Activated naive CD4-positive, alpha-beta T cell treated with Interleukin-2 at 50 U/mL for 16 hours (primary cell): Measurements from ENCODE around the gene PMP22.

Experiments used
- DNase-seq: peaks from one replicate; pipeline ENCODE4 v3.0.0-alpha.2; 2020

Gene PMP22

GRCh38 chr17:15273141-15273793, 8.1 kb upstream of the PMP22 start:
- DNase-seq, result no peak

- no peak for DNase-seq
Observed at GRCh38 chr17:15271741-15272140, 6.6 kb upstream of the PMP22 start.

- no peak for DNase-seq
Observed at GRCh38 chr17:15270628-15271381, 5.7 kb upstream of the PMP22 start.

- no peak for DNase-seq
Observed at GRCh38 chr17:15269780-15270089, 4.6 kb upstream of the PMP22 start.

- no peak for DNase-seq
Observed at GRCh38 chr17:15269087-15269779, 4.1 kb upstream of the PMP22 start.

- DNase-seq, result no peak
Observed at GRCh38 chr17:15268461-15268860, 3.3 kb upstream of the PMP22 start.

- DNase-seq, result no peak
Observed at GRCh38 chr17:15267996-15268395, 2.9 kb upstream of the PMP22 start.

- no peak for DNase-seq
Observed at GRCh38 chr17:15266325-15267125, 1.4 kb upstream of the PMP22 start.

- DNase-seq, result no peak
Observed at GRCh38 chr17:15264542-15264941, 584 bp downstream of the PMP22 start.

- no peak for DNase-seq
Observed at GRCh38 chr17:15263680-15264079, 1.4 kb downstream of the PMP22 start.

GRCh38 chr17:15263206-15263579, 1.9 kb downstream of the PMP22 start:
- no peak for DNase-seq

GRCh38 chr17:15262291-15263205, 2.6 kb downstream of the PMP22 start:
- DNase-seq, result no peak

- no peak for DNase-seq
Observed at GRCh38 chr17:15261802-15262290, 3.3 kb downstream of the PMP22 start.

GRCh38 chr17:15261258-15261801, 3.8 kb downstream of the PMP22 start:
- DNase-seq, result no peak

GRCh38 chr17:15260376-15261257, 4.5 kb downstream of the PMP22 start:
- peak; percentile 45 for DNase-seq

GRCh38 chr17:15257796-15258512, 7.2 kb downstream of the PMP22 start:
- no peak for DNase-seq

- DNase-seq, result peak; percentile 54
Observed at GRCh38 chr17:15257258-15257788, 7.8 kb downstream of the PMP22 start.

- DNase-seq, result no peak
Observed at GRCh38 chr17:15256689-15257088, 8.4 kb downstream of the PMP22 start.

GRCh38 chr17:15255713-15256454, 9.2 kb downstream of the PMP22 start:
- no peak for DNase-seq
